HG03135 (cell line): Measurements from ENCODE around the gene TREX2.

ENCODE experiments used
- ATAC-seq: cut with Tn5 transposase; IDR thresholded peaks from one replicate; pipeline ENCODE4 v1.9.1; 2021; ENCODE audit warnings: mild to moderate bottlenecking, moderate library complexity; ENCODE audit not compliant: unreplicated experiment

Gene TREX2

GRCh38 chrX:153440556-153441135 lies 5.2 kb downstream of the TREX2 start:
- no peak for ATAC-seq

DNA sequence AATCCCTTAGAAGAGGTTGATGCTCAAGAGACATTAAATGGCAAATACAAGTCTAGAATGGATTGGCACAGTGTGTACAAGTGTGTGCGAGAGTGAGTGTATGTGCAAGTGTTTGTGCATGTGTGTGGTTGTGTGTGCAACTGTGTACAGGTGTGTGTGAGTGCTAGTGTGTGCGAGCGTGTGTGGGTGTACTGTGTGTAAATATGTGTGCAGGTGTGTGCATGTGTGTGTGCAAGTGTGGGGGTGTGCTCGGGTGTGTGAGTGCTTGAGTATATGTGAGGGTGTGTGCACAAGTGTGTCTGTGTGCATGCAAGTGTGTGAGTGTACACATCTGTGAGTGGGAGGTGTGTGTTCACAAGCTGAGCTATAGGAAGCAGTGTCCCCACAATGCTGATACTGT lies 5.9 kb downstream of the TREX2 start:
- ATAC-seq: no peak

DNA sequence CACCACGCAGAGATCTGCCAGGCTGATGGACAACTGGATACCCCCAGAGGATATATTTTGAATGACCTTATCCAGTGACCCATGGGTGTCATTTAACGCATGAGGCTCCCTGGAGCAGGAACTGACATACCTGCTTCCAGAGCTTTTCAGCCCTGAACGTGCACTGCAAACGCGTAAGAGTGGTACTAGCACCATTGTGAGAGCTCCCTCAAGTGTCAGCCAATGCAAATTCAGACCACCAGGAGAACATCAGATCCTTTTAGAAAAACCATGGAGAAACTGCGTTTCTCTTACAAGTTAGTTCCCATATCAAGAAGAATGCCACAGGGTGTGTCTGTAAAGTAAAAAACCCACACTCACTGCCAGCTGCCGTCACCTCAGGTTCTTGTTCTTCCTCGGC lies 7.3 kb downstream of the TREX2 start:
- ATAC-seq: no peak

DNA sequence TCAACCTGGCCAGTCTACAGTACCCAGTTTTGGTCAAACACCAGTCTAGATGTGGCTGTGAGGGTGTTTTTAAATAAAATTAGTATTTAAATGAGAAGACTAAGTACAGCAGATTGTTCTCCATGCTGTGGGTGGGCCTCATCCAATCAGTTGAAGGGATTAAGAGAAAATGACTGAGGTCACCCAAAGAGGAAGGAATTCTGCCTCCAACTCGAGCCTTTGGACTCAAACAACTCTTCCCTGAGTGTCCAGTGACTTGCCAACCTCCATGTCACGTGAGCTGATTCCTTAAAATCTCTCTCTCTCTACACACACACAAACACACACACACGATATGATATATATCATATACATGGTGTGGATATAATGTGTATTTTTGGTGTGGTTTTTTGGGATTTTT lies 10.0 kb downstream of the TREX2 start:
- ATAC-seq: no peak

- ATAC-seq: no peak
Observed at GRCh38 chrX:153434801-153435200, 11.1 kb downstream of the TREX2 start.

DNA sequence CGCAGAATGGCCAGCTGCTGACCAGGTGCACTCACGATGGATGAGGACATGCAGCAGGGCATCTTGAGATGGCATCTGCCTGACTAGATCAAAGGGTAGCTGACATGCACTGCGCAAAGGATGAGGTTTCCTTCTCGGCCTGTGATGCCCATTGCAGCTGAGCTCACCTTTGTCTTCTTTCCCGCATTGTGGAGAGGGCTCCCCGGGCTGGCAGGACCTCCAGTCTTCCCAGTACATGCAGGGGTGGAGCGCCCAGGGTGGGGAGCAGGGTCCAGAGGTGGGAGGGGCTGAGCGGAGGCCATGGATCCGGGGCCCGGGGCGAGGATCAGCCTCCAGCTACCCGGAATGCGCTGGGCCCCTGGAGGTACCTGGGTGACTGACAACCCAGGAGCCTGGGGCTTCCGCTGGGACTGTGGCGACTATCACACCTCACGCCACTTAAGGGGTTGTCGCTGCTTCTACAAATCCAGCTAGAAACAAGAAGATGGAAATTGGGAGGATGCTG lies 12.0 kb downstream of the TREX2 start:
- ATAC-seq: no peak

DNA sequence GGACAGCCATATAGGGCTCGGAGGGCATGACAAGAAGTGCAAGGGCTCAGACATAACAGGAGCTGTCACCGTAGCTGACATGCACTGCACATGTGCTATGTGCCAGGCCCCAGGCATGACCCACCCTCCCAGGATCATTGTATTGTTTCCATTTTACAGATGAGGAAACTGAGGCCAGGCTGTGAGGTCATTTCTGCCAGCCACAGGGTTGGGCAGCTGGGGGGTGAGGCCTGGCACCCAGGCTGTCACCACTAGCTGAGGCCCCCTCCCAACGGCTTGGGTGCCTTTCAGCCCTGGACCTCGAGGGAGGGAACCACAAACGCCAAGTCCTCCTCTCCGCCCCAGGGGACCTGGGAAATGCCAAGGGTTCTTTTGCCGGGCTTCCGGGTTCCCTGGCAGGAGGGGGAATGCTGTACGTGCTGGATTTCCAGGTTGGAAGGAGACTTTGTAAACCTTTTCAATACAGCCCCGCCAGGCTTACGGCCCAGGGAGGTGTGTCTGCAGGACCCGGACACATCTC lies 12.6 kb downstream of the TREX2 start:
- ATAC-seq: no peak

- no peak for ATAC-seq
Observed at GRCh38 chrX:153430796-153431195, 15.1 kb downstream of the TREX2 start.

DNA sequence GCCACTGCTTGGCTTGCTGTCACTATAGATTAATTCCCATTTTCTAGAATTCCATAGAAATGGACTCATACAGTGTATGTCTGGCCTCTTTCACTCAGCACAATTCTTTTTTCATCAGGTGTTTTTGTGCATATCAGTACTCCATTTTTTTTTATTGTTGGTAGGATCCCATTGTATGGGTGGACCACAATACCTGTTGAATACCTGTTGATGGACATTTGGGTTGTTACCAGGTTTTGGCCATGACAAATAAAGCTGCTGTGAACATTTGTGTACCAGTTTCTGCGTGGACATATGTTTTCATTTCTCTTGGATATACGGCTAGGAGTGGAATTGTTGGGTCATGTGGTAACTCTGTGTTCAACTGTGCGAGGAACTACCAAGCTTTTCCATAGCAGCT lies 19.7 kb downstream of the TREX2 start:
- ATAC-seq: no peak

GRCh38 chrX:153423652-153424051 lies 22.2 kb downstream of the TREX2 start:
- ATAC-seq: no peak

GRCh38 chrX:153421856-153422255 lies 24.0 kb downstream of the TREX2 start:
- ATAC-seq: no peak

DNA sequence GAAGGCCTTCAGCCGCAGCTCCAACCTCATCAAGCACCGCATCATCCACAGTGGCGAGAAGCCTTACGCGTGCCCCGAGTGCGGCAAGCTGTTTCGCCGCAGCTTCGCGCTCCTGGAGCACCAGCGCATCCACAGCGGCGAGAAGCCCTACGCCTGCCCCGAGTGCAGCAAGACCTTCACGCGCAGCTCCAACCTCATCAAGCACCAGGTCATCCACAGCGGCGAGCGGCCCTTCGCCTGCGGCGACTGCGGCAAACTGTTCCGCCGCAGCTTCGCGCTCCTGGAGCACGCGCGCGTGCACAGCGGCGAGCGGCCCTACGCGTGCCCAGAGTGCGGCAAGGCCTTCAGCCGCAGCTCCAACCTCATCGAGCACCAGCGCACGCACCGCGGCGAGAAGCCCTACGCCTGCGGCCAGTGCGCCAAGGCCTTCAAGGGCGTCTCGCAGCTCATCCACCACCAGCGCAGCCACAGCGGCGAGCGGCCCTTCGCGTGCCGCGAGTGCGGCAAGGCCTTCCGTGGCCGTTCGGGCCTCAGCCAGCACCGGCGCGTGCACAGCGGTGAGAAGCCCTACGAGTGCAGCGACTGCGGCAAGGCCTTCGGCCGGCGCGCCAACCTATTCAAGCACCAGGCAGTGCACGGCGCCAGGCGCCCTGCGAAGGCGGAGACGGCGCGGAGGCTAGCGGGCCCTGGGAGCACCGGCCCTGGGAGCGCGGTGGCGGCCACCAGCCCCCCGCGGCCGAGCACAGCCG lies 24.8 kb downstream of the TREX2 start:
- no peak for ATAC-seq

GRCh38 chrX:153417637-153418036 lies 28.2 kb downstream of the TREX2 start:
- no peak for ATAC-seq

DNA sequence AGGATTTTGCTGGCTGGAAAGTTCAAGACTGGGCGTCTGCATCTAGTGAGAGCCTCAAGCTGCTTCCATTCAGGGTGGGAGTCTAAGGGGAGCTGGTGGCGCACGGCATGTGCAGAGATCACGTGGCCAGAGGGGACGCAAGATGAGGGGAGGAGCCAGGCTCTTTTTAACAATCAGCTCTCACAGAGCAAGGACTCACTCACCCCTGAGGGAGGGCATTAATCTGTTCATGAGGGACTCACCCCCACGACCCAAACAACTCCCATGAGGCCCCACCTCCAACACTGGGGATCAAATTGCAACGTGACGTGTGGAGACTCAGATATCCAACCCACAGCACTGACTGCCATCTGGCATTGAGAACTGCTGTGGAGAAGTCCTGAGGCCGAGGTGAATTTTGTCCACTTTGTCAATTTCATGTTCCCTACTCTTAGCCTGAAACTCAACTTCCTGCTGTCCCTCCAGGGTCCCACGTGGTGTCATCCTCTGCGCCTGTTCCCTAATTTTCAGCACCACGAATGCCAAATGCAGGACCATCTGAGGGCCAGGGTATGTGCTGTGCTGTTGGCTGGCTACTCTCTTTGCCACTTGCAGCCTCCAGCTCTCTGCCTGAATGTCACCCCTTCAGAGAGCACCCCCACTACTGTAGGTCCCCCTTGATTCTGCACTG lies 28.9 kb downstream of the TREX2 start:
- no peak for ATAC-seq

GRCh38 chrX:153414856-153415510 lies 30.9 kb downstream of the TREX2 start:
- ATAC-seq: no peak

DNA sequence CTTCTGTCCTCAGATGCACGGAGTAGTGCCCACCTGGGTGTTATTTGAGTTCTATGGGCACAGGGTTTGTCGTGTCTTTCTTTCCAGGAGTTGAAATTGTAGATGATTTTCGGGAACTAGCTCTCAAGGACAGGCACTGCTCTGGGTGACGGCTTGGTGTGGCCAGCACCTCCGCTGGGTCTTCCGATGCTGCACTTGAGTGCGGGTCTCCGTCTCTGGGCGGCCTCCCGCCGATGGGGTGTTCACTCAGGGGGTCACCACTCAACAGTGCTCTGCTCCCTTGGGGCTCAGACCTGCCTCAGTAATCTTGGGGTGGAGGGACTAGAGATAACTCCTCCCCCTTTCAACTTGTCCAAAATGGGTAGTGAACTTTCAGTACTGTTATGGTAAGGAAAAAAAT lies 32.1 kb downstream of the TREX2 start:
- no peak for ATAC-seq

DNA sequence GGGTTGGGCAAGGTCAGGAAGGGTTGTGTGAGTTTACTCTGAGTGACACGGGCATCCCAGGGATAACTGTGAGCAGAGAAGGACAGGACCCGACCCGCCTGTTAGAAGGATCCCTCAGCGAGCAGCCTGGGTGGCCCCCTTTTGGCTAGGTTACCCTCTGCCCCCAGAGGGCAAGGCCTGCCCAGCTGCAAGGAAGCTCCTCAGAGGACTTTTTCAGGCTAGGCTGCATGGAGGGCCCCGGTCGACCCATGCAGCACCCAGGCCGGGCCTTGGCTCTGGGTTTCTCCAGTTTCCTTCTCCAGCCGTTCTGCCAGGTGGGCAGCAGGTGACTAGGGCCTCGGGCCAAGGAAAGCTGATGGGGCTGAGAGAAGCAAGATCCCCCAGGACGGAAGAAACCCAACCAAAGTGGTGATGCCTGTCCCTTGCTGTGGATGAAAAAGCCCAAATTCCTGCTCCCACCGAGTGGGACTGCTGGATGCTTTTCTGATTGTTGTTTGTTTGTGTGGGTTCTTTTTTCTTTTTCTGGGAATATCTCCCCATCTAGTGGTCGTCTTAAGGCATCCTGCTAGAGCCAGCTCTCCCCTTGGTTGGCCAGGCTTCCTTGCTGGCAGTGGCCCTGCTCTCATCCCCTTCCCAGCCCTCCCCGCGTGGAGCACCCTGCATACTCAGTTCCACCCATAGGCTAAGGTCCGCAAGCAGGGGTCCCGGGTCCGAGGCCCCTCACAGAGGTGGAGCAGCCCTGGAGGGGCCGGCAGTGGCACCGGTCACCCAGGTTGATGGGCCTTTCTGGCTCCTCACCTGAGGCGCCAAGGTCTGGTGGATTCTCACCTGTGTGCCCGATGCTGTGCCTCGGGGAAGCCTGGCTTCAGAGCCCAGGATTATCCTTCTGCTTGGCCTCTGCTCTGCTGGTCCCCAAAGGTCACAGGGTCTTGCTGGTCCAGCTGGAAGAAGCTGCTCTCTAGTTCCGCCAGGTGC lies 32.8 kb downstream of the TREX2 start:
- no peak for ATAC-seq

DNA sequence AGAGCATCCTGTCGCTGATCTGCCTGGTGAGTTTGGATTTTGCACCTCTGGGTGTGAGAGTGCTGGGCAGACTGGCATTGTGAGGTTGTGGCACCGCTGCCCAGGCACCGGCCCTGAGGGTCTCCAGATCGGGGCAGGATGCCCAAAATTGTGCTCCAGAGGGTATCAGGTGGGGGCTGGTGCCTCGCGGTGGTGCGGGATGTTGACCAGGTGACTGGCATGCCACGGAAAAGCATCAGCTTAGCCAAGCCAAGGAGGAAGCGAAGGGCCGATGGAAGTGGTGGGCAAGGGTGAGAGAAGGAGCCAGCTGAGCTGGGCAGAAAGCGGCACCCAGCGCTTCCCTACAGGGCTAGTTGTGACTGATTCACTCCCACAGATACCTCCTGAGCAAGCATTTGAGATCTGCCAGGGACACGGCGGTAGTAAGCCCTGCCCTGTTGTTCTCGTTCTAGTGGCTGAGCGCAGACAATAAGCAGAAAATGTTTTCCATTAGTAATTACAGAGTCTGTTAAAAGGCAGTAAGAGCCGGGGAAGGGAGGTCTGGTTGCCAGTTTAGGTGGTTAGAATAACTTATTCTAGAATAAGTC lies 33.8 kb downstream of the TREX2 start:
- ATAC-seq: no peak

DNA sequence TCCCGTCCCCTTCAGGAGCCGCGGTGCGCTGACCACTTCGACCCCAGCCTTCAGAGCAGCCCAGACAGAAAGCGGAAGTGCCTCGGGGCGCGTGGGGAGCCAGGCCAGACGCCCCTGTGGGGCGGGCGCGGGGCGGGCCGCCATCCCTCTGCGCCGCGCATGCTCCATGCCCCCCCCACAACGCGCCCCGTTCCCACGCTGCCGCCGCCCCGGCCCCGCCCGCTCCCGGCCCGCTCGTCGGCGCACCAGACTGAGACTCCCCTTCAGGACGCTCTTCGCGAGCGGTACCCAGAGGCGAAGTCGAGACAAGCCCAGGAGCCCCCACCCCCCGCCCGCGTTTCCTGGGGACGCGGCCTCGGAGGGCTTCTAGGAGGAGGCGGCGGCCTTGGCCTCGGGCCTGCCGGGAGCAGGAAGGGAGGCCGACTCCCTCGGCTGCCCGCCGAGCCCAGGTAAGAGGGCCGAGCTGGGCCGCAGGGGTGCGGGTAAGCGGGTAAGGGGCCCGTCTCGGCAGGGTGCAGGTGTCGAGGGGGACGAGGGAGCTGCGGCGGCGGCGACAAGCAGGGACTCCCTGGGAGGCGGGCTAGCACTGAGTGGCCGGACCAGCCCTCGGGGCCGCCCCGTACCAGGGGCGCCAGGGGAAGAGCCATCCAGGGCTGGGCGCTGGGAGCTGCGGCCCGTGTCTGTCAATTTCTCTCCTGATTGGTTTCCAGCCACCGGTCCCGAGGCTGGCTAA lies 34.4 kb downstream of the TREX2 start, which contains the start of gene ZFP92:
Gene ZFP92, plus strand, starts transcription at position 218 of the 733 bp plus-strand sequence. CDS start 6,851 bp downstream, outside the sequence.
- no peak for ATAC-seq
